ELF-1 (cell line): Measurements from ENCODE around the gene MTMR12.
A peak's percentile ranks its signal among the peaks of the same experiment; 100 is the strongest.

Source experiments
- DNase-seq: peaks from one replicate; pipeline ENCODE4 v3.0.0-alpha.2; 2016; ENCODE audit warnings: low read depth, low spot score

MTMR12 gene

DNA sequence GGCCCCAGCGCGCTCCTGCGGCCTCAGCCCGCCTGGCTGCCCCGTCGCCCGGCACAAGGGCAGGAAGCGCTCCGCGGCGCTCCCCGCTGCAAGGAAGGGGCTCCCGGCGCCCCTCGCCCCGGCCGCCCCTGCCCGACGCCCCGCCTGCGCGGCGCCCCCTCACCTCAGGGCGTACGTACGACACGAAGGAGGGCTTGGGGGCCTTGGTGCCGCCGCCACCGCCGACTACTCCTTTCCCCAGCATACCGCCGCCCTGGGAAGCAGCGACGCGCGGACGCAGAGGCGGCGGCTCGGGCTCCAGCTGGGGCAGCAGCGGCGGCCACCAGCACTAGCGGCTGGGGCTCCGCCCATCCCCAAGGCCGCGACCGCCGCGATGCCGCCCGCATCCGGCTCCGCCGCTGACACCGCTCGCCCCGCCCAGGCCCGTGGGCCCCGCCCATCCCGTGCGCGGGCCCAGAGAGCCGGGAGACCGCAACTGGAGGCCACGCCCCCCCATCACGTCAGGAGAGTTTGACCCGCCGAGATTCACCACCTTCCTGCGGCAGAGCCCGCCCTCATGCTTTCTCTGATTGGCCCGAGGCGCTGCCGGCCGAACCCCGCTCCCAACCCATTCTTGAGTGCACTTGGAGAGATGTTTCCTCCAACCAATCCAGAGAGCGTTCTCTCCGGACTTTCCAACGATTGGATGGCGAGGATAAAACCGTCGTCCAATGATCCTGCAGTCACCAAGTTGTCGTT, at the start of gene MTMR12:
Gene MTMR12 (minus strand): TSS at position 345 of the 738 bp plus-strand sequence. CDS start 101 bp downstream, at position 244.
- DNase-seq = peak; percentile 100

GRCh38 chr5:32362527-32362926, 49.8 kb upstream of the MTMR12 start:
- no peak for DNase-seq

GRCh38 chr5:32360906-32361305, 48.2 kb upstream of the MTMR12 start:
- DNase-seq = peak; percentile 14

GRCh38 chr5:32358611-32359010, 45.9 kb upstream of the MTMR12 start:
- DNase-seq = no peak

DNA sequence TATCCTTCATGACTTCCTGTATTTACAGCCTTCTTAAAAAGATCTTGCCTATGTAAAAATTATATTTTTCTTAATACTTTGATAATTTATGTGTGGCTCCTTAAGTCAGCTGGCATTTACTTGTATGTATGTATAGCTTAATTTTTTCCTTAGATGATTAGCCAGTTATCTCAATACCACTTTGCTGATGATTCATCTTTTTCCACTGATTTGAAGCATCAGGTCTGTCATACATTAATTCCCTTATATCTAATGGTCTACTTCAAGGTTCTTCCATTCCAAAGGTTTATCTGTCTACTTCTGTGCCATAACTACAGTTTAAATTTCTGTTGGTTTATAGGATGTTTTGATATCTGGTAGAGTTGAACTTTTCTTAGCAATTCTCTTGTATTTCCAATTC, 44.9 kb upstream of the MTMR12 start:
- DNase-seq = no peak

GRCh38 chr5:32355686-32356085, 42.9 kb upstream of the MTMR12 start:
- DNase-seq = no peak

GRCh38 chr5:32353420-32353819, 40.7 kb upstream of the MTMR12 start:
- DNase-seq = no peak

GRCh38 chr5:32352685-32353084, 39.9 kb upstream of the MTMR12 start:
- no peak for DNase-seq

- no peak for DNase-seq
Observed at GRCh38 chr5:32346869-32347268, 34.1 kb upstream of the MTMR12 start.

GRCh38 chr5:32343058-32343672, 30.4 kb upstream of the MTMR12 start:
- DNase-seq = no peak

- DNase-seq = no peak
Observed at GRCh38 chr5:32342656-32343055, 29.9 kb upstream of the MTMR12 start.

DNA sequence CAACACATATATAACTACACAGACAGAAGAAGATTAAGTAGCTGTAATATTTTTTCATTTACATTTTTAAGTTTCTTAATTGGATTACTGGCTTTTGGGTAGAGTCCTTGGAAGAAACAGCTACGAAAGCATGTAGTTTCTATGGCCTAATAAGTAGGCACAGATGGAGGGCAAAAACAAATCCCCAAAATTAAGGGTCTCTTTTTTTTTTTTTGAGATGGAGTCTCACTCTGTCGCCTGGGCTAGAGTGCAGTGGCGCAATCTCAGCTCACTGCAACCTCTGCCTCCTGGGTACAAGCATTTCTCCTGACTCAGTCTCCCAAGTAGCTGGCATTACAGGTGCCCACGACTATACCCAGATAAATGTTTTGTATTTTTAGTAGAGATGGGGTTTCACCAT, 27.1 kb upstream of the MTMR12 start:
- no peak for DNase-seq

DNA sequence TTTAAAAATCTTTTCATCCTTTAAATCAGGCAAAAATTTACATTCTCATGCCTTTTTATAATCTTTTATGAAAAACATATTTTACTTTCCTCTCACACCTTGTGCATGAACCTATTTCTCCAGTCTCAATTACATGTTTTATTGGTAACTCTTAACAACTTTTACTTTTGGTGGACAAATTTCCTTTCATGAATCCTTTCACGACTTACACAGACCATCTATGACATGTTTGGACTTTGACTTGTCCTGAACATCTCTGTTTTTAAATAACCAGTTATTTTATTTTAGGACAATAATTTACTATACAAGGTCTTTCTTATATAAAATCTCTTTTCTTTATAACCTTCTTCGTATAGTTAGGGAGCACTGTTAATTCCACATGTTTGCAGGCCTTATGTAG, 26.5 kb upstream of the MTMR12 start:
- DNase-seq = no peak

DNA sequence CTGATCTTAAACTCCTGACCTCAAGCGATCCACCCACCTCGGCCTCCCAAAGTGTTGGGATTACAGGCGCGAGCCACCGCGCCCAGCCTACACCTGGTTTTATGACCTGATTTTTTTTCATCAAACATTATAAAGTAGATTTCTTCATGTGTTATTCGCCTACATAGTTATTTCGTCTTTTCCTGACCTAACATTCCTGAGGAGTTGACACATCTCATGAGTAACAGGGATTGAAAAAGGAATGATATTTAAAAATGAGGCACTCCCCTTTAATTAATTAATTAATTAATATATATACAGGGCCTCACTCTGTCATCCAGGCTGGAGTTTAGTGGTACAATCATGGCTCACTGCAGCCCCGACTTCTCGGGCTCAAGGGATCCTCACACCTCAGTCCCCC, 20.2 kb upstream of the MTMR12 start:
- no peak for DNase-seq

DNA sequence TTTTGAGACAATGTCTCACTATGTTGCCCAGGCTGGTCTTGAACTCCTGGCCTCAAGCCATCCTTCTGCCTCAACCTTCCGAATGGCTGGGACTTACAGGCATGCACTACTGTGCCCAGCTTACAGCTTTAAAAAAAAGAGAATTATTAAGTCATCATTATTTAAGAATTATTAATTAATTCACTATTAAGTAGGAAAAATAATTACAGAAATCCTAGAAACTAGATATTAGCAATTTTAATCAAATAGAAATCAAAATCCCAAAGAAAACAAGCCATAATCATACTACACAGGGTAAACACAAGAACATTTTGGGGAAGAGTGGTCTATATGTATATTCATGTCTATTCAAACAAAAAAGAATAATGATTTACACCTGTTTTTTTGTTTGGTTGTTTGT, 19.6 kb upstream of the MTMR12 start:
- DNase-seq = no peak

GRCh38 chr5:32331935-32332274, 19.2 kb upstream of the MTMR12 start:
- DNase-seq = no peak

DNA sequence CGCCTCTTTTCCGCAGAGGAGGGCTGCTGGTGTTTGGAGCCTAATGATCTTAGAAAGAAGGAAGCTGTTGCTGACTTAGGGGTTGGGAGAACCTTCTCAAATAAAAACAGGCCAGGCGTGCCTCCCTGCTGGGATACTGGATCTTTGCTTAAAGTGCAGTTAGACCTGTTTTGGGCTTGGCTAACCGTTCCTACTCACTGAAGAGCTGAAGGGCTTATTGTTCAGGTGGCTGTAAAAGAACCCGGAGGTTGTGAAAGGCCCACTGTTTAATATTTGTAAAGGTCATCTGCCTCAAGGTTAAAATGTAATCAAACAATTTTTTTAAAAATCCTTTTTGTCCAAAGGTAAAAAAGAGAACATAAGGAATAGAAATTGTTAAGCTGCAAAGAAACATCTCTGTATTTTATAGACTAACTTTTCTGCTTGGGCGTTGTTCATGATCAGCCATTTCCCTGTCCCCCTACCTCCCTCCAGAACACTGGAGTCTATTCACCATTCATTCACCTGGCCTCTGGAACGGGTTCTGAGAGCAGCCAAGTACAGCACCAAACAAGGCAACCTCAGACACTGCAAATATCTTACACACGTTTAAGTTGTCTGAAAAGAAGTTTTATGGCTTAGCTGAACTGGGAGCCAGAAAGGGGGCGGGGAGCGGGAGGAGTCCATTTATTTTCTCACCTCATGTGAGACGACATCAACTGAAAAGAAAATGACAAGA, 18.6 kb upstream of the MTMR12 start:
- DNase-seq = peak; percentile 43

GRCh38 chr5:32330126-32330971, 17.6 kb upstream of the MTMR12 start:
- no peak for DNase-seq

- peak; percentile 75 for DNase-seq
Observed at GRCh38 chr5:32329395-32329834, 16.7 kb upstream of the MTMR12 start.

GRCh38 chr5:32326216-32326772, 13.6 kb upstream of the MTMR12 start:
- DNase-seq = no peak

DNA sequence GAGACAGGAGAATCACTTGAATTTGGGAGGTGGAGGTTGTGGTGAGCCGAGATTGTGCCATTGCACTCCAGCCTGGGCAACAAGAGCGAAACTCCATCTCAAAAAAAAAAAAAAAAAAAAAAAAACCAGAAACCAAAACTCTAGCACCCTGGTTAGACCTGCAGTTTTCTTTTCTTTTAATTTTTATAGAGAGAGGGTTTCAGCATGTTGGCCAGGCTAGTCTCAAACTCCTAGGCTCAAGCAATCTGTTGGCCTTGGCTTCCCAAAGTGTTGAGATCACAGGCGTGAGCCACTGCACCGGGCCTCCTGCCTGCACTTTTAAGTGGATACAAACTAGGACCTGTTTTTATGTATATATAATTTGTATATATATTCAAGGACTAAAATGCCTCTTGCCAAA, 12.9 kb upstream of the MTMR12 start:
- no peak for DNase-seq

- DNase-seq = no peak
Observed at GRCh38 chr5:32325062-32325461, 12.3 kb upstream of the MTMR12 start.
